Central memory CD8-positive, alpha-beta T cell (primary cell): ENCODE measurements around the gene RNF4.
A peak's percentile ranks its signal among the peaks of the same experiment; 100 is the strongest.
"Not testable (repeated sequence)": the region's sequence is repeated elsewhere in the genome, so short reads cannot be mapped to it uniquely, and the experiment has no call there.

Experiments used
- ATAC-seq: fragments of 150-1000 bp; cut with Tn5 transposase; replicated peaks from 2 replicates; pipeline ENCODE4 v1.10.0; 2022; ENCODE audit warnings: mild to moderate bottlenecking, moderate FRiP score, moderate number of reproducible peaks; ENCODE audit not compliant: poor library complexity, severe bottlenecking; ENCODE audit errors: extremely low read depth
- DNase-seq, 2 donors: peaks; one replicate each; pipeline ENCODE4 v3.0.0; 2021; ENCODE audit warnings: low spot score in 2 of 2
- H3K27ac Mint-ChIP-seq: one replicate; pipeline ENCODE4 v1.8.0; 2022; ENCODE audit warnings: low read depth, mild to moderate bottlenecking, moderate library complexity, mixed read lengths
- H3K27me3 Mint-ChIP-seq: one replicate; pipeline ENCODE4 v1.8.0; 2022; ENCODE audit warnings: mixed read lengths
- H3K36me3 Mint-ChIP-seq: one replicate; pipeline ENCODE4 v1.8.0; 2022; ENCODE audit warnings: mild to moderate bottlenecking, moderate library complexity, mixed read lengths; ENCODE audit not compliant: insufficient read depth
- H3K4me1 Mint-ChIP-seq: one replicate; pipeline ENCODE4 v1.8.0; 2022; ENCODE audit warnings: mixed read lengths
- H3K4me3 Mint-ChIP-seq: one replicate; pipeline ENCODE4 v1.8.0; 2022; ENCODE audit warnings: mild to moderate bottlenecking, moderate library complexity, mixed read lengths
- H3K9me3 Mint-ChIP-seq: one replicate; pipeline ENCODE4 v1.8.0; 2022; ENCODE audit warnings: mixed read lengths

Gene RNF4

GRCh38 chr4:2543580-2544191 is 74.8 kb downstream of the RNF4 start:
- not testable (repeated sequence) for H3K9me3 Mint-ChIP-seq, H3K4me3 Mint-ChIP-seq, H3K36me3 Mint-ChIP-seq, H3K27me3 Mint-ChIP-seq, DNase-seq, ATAC-seq, H3K27ac Mint-ChIP-seq
- H3K4me1 Mint-ChIP-seq: peaks cover 20% of the 10 kb centered on the region

- DNase-seq: no peak
- Mint-ChIP-seq H3K9me3 (no peaks in the 10 kb centered on the region), H3K27ac (no peak overlapping the region)
These were observed 76.6 kb downstream of the RNF4 start for GRCh38 chr4:2545321-2546013.

GRCh38 chr4:2546286-2546823 is 77.4 kb downstream of the RNF4 start:
- no peak overlapping the region for H3K4me3 Mint-ChIP-seq
- no peak for ATAC-seq
- DNase-seq: no peak
- no peaks in the 10 kb centered on the region for H3K27me3 Mint-ChIP-seq
- H3K4me1 Mint-ChIP-seq: peaks cover 18% of the 10 kb centered on the region
- no peak overlapping the region for H3K27ac Mint-ChIP-seq
- H3K9me3 Mint-ChIP-seq: no peaks in the 10 kb centered on the region
- peaks cover 3% of the 10 kb centered on the region for H3K36me3 Mint-ChIP-seq

More at GRCh38 chr4:2545321-2546013, 76.6 kb downstream of the RNF4 start:
- no peaks in the 10 kb centered on the region for H3K27me3 Mint-ChIP-seq
- peaks cover 4% of the 10 kb centered on the region for H3K36me3 Mint-ChIP-seq
- H3K4me3 Mint-ChIP-seq: no peak overlapping the region
- ATAC-seq: no peak
- H3K4me1 Mint-ChIP-seq: peaks cover 15% of the 10 kb centered on the region

GRCh38 chr4:2546961-2547691 is 78.2 kb downstream of the RNF4 start:
- H3K27ac Mint-ChIP-seq, H3K4me3 Mint-ChIP-seq, ATAC-seq, DNase-seq, H3K9me3 Mint-ChIP-seq, H3K27me3 Mint-ChIP-seq, H3K36me3 Mint-ChIP-seq: not testable (repeated sequence)
- H3K4me1 Mint-ChIP-seq: peaks cover 21% of the 10 kb centered on the region

GRCh38 chr4:2551118-2551517 is 82.2 kb downstream of the RNF4 start:
- Mint-ChIP-seq H3K36me3 (peaks cover 2% of the 10 kb centered on the region), H3K27me3 (no peaks in the 10 kb centered on the region), H3K9me3 (no peaks in the 10 kb centered on the region), H3K27ac (peak overlapping the region; percentile 53), H3K4me3 (no peak overlapping the region), H3K4me1 (peaks cover 26% of the 10 kb centered on the region)
- no peak for ATAC-seq
- DNase-seq: no peak

GRCh38 chr4:2552806-2553205 is 83.9 kb downstream of the RNF4 start:
- no peaks in the 10 kb centered on the region for H3K27me3 Mint-ChIP-seq
- no peak overlapping the region for H3K4me3 Mint-ChIP-seq
- peaks cover 21% of the 10 kb centered on the region for H3K4me1 Mint-ChIP-seq
- H3K9me3 Mint-ChIP-seq: no peaks in the 10 kb centered on the region
- DNase-seq (no peak), ATAC-seq (no peak)
- H3K36me3 Mint-ChIP-seq: peaks cover 2% of the 10 kb centered on the region
- no peak overlapping the region for H3K27ac Mint-ChIP-seq

- no peaks in the 10 kb centered on the region for H3K27me3 Mint-ChIP-seq
- no peak for ATAC-seq
- no peak for DNase-seq
- peaks cover 4% of the 10 kb centered on the region for H3K36me3 Mint-ChIP-seq
- H3K27ac Mint-ChIP-seq: peak overlapping the region; percentile 44
- no peak overlapping the region for H3K4me3 Mint-ChIP-seq
- no peaks in the 10 kb centered on the region for H3K9me3 Mint-ChIP-seq
- H3K4me1 Mint-ChIP-seq: peaks cover 31% of the 10 kb centered on the region
These were observed 89.4 kb downstream of the RNF4 start for GRCh38 chr4:2558301-2558700.

GRCh38 chr4:2560167-2560566 is 91.3 kb downstream of the RNF4 start:
- Mint-ChIP-seq H3K4me3 (no peak overlapping the region), H3K27ac (peak overlapping the region; percentile 36), H3K27me3 (no peaks in the 10 kb centered on the region), H3K9me3 (no peaks in the 10 kb centered on the region), H3K4me1 (peaks cover 21% of the 10 kb centered on the region), H3K36me3 (peaks cover 6% of the 10 kb centered on the region)
- DNase-seq (no peak), ATAC-seq (no peak)
